Measurements from ENCODE around the gene NLRC4. TPM values are rescaled to one million over a fixed set of nuclear protein-coding genes. Genes with fewer than 3 reads are reported as not detected.
"Not testable (repeated sequence)": the region's sequence is repeated elsewhere in the genome, so short reads cannot be mapped to it uniquely, and the experiment has no call there.

The NLRC4 gene
- total and polyA plus RNA-seq, 8 donors: 0.30 to 1.3 (median 0.83) TPM; not detected in 2

DNA sequence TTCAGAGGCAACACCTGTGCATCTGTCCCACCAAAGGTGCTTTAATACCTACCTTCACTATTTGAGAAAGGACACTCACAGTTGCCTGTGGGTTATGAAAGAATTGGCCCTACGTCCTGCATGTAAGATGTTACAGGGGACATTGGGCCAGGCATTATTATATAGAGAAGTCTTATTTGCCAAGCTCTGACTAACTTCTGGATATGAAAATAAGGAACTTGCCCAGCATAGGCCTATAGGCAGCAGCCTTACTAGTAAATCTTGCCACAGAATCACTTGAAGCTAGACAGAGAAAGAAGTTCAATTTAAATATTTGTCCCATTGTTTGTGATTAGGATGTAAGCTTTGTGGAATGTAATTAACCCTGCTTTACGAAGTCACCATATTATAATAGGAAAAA lies 41.7 kb downstream of the NLRC4 start:
- Histone ChIP-seq H3K9me3 (no peaks in the 10 kb centered on the region), H3K27ac (no peak overlapping the region), H3K27me3 (no peaks in the 10 kb centered on the region), H3K4me1 (peaks cover 0 to 5% (median 0%) of the 10 kb centered on the region in 4 donors), H3K36me3 (peaks cover 16 to 84% (median 75%) of the 10 kb centered on the region in 4 donors), H3K4me3 (no peak overlapping the region)
- no peak for DNase-seq
- TF ChIP-seq EP300 (IDR thresholded peaks at IDR 0.05) (no peak), POLR2AphosphoS5 (IDR thresholded peaks at IDR 0.05) (no peak), POLR2A (IDR thresholded peaks at IDR 0.05) (no peak)
- TF ChIP-seq, protein P1, sequence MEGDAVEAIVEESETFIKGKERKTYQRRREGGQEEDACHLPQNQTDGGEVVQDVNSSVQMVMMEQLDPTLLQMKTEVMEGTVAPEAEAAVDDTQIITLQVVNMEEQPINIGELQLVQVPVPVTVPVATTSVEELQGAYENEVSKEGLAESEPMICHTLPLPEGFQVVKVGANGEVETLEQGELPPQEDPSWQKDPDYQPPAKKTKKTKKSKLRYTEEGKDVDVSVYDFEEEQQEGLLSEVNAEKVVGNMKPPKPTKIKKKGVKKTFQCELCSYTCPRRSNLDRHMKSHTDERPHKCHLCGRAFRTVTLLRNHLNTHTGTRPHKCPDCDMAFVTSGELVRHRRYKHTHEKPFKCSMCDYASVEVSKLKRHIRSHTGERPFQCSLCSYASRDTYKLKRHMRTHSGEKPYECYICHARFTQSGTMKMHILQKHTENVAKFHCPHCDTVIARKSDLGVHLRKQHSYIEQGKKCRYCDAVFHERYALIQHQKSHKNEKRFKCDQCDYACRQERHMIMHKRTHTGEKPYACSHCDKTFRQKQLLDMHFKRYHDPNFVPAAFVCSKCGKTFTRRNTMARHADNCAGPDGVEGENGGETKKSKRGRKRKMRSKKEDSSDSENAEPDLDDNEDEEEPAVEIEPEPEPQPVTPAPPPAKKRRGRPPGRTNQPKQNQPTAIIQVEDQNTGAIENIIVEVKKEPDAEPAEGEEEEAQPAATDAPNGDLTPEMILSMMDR (IDR thresholded peaks at IDR 0.05): no peak
- 89 to 98% (median 95%) methylated on average over 2 of the region's 2 CpGs for WGBS, 5 donors
- intact Hi-C loops (cut with DNase I; ENCODE audit: low total_unique reads): no loop called here

DNA sequence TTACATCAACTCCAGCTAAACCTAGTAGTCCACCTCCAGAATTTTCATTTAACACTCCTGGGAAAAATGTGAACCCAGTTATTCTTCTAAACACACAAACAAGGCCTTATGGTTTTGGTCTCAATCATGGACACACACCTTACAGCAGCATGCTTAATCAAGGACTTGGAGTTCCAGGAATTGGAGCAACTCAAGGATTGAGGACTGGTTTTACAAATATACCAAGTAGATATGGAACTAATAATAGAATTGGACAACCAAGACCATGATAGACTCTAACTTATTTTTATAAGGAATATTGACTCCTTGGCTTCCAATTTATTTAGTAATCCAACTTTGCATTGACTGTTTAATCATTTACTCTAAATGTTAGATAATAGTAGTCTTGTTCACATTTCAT lies 44.2 kb downstream of the NLRC4 start:
- Histone ChIP-seq H3K9me3 (no peaks in the 10 kb centered on the region), H3K27ac (no peak overlapping the region), H3K36me3 (peaks cover 16 to 80% (median 75%) of the 10 kb centered on the region in 4 donors), H3K27me3 (no peaks in the 10 kb centered on the region), H3K4me1 (no peaks in the 10 kb centered on the region), H3K4me3 (no peak overlapping the region)
- no peak for DNase-seq
- no peak for TF ChIP-seq EP300 (IDR thresholded peaks at IDR 0.05)
- TF ChIP-seq POLR2AphosphoS5 (IDR thresholded peaks at IDR 0.05): no peak
- TF ChIP-seq, protein P1 (IDR thresholded peaks at IDR 0.05): no peak
- no peak for TF ChIP-seq POLR2A (IDR thresholded peaks at IDR 0.05)
- intact Hi-C loops (cut with DNase I; ENCODE audit: low total_unique reads): no loop called here

DNA sequence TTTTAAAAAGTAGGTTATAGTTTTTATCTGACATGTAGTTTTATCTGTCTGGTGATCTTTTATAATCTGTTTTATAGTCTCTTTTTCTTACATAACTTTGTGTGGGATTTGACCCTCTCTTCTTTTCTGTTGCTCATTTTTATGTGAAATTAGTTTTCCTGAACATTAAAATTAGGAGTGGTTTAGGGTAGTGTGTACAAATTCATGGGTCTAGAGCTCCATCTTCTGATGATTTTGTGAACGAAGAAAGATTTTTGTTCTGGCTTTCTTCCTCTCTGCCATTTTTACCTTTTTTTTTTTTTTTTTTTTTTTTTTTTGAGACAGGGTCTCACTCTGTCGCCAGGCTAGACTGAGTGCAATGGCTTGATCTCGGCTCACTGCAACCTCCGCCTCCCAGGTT lies 52.4 kb downstream of the NLRC4 start:
- intact Hi-C loops (cut with DNase I; ENCODE audit: low total_unique reads): no loop called here
- H3K27ac ChIP-seq: no peak overlapping the region
- no peaks in the 10 kb centered on the region for H3K4me1 ChIP-seq
- 88 to 94% (median 92%) methylated on average over 4 of the region's 4 CpGs for WGBS, 5 donors
- H3K4me3 ChIP-seq: no peak overlapping the region
- no peaks in the 10 kb centered on the region for H3K9me3 ChIP-seq
- no peaks in the 10 kb centered on the region for H3K27me3 ChIP-seq
- TF ChIP-seq, protein P1 (IDR thresholded peaks at IDR 0.05): no peak
- TF ChIP-seq POLR2A (IDR thresholded peaks at IDR 0.05) (no peak), POLR2AphosphoS5 (IDR thresholded peaks at IDR 0.05) (no peak), EP300 (IDR thresholded peaks at IDR 0.05) (no peak)
- H3K36me3 ChIP-seq: peaks cover 0 to 68% (median 61%) of the 10 kb centered on the region in 4 donors
- DNase-seq: no peak

DNA sequence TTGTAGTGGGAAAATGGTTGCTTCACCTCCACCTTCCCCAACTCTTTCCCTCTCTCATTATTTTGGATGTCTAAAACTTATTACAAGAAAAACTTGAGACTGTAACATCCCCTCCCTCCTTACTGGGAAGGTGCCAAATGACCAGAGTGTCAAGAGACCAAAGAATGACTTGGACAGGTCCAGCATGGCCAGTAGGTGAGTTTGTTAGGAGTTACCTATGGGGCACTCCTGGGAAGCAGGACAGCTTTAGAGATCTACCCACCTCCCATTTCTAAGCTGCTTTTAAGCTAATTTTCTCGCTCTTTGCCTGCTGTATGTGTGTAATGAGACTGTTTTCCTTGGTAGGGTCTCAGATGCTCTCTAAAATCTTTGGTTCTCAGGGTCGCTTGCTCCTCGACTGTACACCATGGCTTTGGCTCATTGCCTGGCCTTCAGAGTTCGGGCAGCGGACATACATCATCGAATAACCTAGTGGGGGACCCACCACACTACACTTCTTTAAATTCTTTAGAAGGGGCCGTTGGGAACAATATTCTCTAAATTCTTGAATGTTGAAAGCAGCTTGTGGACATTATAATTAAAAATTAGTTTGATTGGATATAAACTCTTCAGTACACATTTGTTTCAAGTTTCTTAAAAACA lies 53.8 kb downstream of the NLRC4 start:
- no peak overlapping the region for H3K4me3 ChIP-seq
- no peak for DNase-seq
- 89 to 93% (median 92%) methylated on average over 7 of the region's 7 CpGs for WGBS, 5 donors
- H3K27me3 ChIP-seq: no peaks in the 10 kb centered on the region
- no peak overlapping the region for H3K27ac ChIP-seq
- no peaks in the 10 kb centered on the region for H3K4me1 ChIP-seq
- intact Hi-C loops (cut with DNase I; ENCODE audit: low total_unique reads): no loop called here
- H3K9me3 ChIP-seq: no peaks in the 10 kb centered on the region
- peaks cover 0 to 74% (median 68%) of the 10 kb centered on the region in 4 donors for H3K36me3 ChIP-seq
- no peak for TF ChIP-seq POLR2AphosphoS5 (IDR thresholded peaks at IDR 0.05)
- TF ChIP-seq, protein P1 (IDR thresholded peaks at IDR 0.05): no peak
- TF ChIP-seq POLR2A (IDR thresholded peaks at IDR 0.05): no peak
- no peak for TF ChIP-seq EP300 (IDR thresholded peaks at IDR 0.05)

DNA sequence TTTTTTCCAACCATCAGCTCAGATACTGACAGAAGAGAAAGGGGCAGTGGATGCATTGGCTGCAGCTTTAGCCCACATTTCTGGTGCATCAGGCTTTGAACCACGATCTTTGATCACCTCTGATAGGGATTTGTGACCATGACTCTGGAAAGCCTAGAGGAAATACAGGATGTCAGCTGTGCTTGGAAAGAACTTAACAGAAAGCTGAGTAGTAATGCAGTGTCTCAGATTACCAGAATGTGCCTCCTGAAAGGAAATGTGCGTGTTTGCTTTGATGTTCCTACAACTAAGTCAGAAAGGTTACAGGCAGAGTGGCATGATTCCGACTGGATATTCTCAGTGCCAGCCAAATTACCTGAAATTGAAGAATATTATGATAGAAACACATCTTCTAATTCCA lies 61.3 kb downstream of the NLRC4 start:
- H3K27me3 ChIP-seq; H3K4me3 ChIP-seq; H3K9me3 ChIP-seq; H3K4me1 ChIP-seq; intact Hi-C loops (cut with DNase I; ENCODE audit: low total_unique reads); H3K27ac ChIP-seq; DNase-seq: not testable (repeated sequence)
- 90 to 98% (median 97%) methylated on average over 3 of the region's 3 CpGs for WGBS, 5 donors
- H3K36me3 ChIP-seq: peaks cover 19 to 87% (median 72%) of the 10 kb centered on the region in 4 donors
